GM18520 (cell line): ENCODE data around the gene DACT2.
"Not testable (repeated sequence)": the region's sequence is repeated elsewhere in the genome, so short reads cannot be mapped to it uniquely, and the experiment has no call there.

Experiments
- ATAC-seq: cut with Tn5 transposase; IDR thresholded peaks from one replicate; pipeline ENCODE4 v1.9.1; 2021; ENCODE audit not compliant: unreplicated experiment

The DACT2 gene

DNA sequence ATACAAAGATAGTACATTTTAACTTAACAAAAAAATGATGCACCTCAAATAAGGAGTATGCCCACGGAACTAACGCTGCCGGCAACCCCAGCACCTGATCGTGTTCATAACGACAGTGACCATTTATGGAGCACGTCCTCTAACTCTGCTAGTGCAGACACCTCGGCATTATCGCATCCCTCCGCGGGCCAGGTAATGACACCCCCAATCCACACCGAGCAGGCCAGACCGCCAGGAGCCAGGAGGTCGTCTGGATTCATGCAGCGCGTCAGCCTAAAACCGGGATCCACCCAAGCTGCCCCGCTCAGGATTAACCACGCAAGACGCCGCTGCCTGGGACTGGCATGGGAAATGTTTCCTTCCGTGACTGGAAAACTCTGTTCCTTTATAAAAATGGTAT lies 34.1 kb downstream of the DACT2 start:
- ATAC-seq = no peak

DNA sequence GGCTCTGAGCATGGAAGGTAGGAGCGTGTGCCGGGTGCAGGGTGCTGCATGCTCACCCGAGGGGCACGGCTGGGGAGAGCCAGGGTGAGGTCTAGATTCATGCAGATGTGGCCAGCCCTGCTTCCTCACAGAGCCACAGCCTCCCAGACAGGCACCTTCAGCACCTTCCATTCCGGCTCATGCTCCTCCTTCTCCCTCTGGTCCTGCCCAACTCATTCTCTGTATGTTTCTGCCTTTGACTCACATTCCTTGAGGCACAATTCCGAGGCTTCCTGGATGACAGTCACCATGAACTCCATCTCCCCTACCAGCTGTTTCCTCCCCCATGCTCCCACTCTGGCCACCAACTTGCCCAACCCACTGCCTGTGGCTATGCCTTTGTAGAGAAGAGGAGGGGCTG lies 35.4 kb downstream of the DACT2 start:
- ATAC-seq = no peak

DNA sequence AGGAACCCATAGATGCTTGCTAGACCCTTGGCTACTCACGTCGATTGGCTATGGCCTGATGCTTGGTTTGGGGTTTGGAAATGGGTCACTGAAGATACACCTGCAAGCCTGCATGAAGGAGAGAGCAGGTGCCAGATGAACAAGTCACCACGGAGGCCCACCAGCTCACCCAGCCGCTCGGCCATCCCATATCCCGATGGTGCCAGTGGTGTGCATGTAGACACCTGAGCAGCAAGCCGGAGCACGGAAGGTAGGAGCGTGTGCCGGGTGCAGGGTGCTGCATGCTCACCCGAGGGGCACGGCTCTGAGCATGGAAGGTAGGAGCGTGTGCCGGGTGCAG lies 35.9 kb downstream of the DACT2 start:
- ATAC-seq = no peak

DNA sequence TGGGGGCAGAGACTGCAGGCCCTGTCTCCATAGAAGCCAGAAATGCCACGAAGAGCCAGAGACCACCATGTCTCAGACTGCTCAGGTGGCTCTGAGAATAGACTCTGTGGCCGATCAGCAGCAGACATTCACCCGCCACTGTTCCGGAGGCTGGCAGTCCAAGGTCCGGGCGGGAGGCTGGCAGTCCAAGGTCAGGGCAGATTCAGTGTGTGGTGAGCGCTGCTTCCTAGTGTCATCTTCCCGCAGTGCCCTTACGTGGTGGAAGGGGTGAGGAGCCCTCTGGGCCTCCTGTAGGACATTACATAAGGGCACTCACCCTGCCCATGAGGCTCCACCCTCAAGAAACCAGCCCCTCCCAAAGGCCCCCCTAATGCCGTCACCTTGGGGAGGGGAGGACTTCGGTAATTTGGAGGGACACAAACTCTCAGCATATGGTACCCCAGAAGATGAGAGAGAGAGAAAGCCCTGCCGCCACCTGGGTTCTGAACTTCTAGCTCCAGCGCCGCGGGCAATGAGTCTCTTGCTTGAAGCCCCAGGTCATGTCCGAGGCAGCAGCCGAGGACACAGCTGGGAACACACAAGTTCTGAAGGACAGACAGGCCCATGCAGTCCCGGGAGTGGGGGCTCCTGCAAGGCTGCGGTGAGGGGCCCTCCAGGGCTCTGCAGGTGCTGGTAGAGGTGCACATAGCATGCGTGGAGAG lies 36.4 kb downstream of the DACT2 start:
- ATAC-seq = no peak

DNA sequence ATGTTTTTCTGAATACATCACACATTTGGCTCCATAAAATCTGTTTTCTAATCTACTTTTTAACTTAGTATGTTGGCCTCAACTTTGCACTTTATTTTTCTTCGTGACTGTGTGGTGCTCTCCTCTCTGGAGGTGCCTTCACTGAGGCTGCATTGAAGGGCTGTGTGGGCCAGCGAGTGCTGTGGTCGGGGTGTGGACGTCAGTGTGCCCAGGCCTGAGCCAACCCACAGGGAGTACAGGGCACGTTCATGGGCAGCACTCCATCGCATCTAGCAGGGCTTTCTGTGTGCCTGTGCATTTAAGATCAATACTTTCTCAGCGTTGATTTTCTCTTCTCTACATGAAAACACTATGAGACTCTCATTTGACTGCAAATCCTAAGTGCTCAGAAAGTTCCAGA lies 37.8 kb downstream of the DACT2 start:
- no peak for ATAC-seq

DNA sequence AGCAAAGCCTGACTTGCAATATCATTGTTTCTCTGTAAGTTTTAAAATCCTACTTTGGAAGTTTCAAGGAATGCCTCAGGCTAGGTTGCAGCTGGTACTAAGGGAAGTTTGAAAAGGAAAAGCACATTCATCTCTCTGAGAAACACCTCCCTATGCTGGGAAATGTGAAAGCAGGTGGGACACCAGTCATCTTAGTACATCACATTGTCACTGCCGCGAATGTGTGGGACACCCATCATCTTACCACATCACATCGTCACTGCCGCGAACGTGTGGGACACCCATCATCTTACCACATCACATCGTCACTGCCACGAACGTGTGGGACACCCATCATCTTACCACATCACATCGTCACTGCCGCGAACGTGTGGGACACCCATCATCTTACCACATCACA lies 38.3 kb downstream of the DACT2 start:
- not testable (repeated sequence) for ATAC-seq

DNA sequence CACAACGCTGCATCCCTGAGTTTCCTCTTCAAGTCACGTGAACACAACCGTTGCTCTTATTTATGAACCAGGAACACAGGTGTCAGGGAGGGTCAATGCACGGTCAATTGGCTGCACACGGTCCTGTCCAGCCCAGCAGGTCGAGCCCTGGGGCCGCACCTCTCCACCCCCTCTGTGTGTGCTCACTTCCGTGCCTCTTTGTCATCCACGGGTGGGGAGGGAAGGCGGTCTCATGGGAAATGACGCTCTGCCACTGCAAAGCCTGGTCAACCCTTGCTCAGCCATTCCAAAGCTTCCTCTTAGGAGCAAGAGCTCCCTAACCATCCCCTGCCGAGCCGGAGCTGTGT lies 38.7 kb downstream of the DACT2 start:
- ATAC-seq = no peak

DNA sequence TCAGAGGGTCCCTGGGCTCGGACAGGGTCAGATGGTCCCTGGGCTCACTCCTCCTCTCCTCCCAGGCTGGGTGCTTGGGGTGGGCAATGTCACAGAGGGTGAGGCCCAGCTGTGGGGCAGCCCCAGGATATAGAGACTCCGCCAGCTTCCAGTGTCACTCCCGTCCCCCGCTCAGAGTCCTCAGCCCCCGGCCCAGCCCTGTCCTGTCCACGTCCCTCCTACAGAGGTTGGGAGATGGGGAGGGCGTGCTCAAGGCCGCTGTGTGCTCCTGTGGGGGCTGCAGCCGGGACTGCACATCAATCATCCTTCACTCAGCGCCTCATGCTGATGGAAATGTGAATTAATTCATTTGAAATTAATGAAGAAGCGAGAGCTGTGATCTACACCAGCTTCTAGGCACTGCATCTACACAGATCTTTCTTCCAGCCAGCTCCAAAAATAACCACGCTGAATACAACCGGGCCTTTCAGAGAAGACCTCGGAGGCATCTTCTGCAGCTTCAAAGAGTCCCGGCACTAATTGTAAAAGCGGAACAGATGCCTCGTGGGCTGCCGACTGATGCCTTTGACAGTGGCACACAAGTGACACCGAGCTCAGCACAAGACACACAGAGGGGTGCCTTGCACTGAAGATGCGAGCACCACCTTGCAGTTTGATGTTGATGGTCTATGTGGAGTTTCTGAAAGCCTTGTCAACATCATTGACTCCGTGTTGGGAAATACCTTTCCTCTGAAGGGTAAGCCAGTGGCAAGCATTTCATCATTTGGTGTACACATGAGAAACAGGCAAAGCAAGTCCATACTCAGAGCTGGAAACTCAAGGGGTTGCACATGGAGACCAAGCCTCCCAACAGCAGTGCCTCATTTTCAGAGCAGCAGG lies 39.3 kb downstream of the DACT2 start:
- ATAC-seq = no peak

DNA sequence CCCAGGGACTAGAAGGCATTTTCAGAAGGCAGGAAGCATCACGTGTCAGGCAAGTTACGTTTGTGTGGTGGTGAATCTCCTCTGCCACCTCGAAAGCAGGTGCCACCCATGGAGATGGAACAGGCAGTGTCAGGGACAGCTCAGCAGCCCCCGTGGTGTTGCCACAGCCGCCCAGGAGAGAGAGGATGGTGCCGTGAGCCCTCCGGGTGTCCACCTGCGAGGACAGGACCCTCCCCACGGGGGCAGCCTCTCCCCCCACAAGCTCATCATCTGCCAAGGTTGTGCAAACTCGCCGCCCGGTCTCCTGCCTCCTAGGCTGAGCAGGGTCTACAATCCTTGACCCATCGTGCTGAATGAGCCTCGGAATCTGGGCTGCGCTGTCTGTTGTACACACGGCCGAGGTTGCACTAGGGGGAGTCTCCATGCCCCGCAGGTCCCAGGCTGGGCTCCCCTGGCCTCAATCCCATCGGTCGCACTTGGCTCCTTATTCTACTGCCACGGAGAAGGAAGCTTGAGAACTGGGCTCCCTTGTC lies 40.1 kb downstream of the DACT2 start:
- no peak for ATAC-seq

DNA sequence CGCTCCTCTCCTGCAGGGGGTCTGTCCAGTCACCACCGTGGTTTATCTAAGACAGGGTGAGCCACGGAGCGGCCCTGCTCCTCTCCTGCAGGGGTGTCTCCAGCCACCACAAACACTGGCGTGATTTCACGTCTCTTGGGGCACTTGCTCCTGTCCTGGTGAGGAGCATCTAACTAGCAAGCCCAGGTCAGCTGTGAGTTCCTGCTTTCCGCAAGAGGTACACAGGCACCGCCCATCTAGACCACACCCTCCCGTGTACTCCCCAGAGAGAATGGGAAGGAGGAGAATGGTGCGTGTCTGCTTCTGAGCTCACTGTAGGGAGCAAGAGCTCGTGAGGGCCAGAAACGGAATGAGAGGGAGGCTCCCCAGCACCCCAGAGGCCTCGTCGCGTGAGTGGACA lies 40.7 kb downstream of the DACT2 start:
- ATAC-seq = no peak

DNA sequence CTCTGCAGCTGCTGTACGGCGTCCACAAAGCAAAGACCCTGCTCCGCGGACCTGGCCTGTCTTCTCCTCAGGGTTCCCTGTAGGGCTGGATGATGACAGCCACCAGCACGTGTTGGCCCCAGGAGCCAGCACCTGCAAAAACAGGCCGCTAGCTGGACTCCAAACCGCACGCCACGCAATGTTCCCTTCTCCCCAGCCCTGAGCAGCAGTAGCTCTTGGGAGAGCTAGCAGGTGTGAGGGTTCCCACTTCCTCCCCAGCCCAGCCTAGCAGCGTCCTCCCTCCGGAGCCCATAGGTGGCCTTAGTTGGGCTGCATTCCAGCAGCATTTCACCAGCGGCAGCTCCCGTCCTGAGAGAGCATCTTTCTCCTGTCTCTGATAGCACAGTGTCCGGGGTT lies 42.3 kb downstream of the DACT2 start:
- no peak for ATAC-seq

DNA sequence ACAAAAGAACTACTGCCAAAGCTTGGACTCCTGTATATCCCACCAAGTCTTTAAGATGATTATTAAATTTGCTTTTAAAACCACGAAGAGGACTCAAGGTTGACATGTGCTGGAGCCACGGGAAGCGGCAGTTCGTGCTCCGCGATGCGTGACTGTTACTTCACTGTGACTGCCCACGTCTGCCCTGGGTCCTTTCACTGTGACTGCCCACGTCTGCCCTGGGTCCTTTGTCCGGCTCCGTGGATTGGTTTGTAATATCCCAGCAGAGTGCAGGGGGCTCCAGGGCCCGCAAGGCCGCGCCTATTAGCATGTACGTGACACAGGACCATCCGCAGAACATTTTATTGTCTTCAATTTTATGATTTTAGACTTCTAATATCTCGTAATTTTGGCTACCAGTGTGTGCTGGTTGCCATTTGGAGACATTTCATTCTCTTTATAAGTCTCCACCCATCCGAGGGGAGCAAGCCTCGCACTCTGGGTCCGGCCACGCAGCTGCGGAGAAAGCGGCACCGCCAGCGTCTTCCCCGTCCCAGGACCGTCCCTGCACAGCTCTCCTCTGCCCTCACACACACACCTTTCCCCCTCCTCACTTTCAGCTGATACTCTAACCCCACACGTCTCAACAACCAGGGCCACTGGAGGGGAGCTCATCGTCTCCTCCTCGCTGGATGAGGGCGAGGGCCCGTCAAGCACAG lies 42.9 kb downstream of the DACT2 start:
- ATAC-seq = no peak

DNA sequence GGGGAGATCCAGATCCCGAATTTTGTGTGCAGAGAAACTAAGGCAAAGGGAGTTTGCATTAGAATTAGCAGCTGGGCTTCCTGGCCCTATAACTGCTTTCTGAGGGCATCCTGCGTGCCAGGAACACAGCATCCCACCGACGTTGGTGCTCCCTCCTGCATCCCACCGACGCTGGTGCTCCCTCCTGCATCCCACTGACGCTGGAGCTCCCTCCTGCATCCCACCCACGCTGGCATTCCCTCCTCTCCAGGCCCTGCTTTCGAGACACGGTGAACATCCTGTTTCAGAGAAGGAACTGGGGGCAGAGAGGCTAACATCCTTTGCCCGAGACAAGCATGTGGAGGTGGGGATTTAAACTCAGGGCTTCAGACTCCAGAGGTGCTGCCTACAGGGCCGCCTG lies 44.4 kb downstream of the DACT2 start:
- ATAC-seq = no peak

DNA sequence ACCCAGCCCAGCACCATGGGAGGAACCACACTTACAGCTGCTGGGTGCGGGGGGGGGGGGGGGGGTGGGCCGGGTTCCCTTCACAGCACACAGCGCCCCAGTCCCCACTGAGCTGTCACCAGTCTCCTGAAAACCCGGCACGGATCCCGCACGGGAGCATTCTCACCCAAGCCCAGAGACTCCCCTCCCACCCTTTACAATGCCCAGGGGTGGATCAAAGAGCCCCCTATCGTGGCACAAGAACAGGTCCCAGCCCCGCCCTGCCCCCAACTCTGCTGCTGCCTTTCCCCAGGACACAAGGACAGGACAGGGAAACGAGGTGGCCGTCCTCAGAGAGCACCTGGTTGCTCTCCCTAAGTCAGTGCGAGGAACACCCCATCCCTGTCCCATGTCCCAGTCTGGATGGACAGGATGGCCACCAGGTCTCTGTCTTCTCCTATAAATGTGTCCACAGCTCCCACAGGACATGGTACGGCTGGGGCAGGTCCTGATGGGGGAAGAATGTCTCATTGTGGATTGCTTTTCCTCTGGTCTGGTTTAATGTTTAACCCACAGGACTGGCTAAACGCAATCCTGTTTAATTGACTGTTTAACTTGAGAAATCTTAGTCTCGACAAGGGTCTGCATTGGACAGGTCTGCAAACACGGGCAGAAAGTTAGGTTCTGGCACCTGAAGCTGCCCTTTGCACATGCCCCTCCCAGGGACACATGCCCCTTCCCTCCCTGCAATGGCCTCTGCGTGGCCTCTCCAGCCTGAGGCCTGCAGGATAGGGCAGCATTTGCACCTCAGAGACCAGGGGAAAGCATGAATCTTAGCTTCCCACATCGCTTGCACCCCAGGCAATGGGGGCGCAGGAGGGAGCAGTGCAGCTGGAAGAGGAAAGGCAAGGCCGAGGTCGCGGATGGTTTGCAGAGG lies 45.3 kb downstream of the DACT2 start:
- no peak for ATAC-seq

DNA sequence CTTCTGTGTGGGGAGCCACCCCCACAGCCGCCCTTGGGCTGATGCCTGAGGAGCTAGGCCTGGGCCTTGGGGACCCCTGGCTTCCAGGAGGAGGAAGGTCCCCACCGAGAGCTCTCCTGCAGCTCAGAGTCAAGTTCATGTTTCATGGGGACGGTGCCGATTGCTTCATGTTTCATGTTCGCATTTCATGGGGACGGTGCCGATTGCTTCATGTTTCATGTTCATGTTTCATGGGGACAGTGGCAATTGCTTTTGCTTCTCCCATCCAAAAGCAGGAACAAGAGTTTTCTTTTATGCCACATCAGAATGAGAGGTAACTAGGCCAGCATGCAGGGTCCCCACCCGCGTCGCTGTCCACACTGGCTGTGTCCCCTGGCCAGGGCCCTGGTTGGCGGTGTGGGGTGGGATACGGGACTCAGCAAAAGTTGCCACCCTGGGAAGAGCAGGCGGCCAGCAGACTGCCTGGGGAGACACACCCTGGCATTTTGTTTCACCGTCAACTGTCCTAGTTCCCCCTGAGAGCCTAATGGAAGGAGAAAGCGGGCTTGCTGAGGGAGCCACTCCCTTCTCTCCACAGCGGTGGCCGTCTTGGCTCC lies 46.0 kb downstream of the DACT2 start:
- no peak for ATAC-seq

DNA sequence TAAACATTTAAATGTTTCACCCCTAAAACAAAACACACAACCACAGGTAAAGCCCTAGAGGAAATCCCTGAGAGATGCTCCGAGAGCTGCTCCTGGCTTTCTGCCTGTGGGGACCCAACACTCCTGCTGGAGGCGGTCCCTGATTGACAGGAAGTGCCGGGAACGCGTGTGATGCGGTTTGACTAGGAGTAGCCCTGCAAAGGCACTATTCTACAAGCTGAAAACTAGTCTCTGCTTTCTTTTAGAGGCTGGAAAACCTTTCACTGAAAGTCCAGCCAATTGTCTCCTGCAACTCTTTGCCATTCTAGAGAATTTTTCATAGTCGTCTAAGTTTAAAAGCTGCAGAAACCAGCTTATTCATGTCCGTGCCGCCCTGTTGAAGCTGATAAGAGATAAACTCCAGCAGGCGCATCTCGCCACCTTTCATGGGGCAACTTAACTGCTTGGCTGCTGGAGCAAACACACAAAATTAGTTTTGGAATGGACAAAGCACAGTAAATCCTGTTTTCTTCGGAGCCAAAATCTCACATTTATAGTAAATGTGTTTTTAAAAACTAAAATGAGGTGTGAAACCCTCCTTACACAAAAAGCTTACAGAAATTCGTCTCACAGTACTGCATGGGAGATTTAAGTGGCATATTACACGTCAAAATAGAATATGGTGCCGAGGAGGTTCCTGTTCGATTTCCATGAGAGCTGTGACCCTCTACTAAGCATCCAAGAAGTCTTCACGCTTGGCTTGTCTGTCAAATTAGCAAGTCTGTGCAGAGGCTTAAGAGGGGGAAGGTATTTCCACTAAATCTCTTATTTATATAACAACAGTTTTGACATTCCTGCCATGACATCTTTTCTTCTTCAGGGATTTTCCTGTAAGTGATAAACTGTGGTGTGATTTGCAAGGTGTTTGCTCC lies 46.9 kb downstream of the DACT2 start:
- no peak for ATAC-seq

DNA sequence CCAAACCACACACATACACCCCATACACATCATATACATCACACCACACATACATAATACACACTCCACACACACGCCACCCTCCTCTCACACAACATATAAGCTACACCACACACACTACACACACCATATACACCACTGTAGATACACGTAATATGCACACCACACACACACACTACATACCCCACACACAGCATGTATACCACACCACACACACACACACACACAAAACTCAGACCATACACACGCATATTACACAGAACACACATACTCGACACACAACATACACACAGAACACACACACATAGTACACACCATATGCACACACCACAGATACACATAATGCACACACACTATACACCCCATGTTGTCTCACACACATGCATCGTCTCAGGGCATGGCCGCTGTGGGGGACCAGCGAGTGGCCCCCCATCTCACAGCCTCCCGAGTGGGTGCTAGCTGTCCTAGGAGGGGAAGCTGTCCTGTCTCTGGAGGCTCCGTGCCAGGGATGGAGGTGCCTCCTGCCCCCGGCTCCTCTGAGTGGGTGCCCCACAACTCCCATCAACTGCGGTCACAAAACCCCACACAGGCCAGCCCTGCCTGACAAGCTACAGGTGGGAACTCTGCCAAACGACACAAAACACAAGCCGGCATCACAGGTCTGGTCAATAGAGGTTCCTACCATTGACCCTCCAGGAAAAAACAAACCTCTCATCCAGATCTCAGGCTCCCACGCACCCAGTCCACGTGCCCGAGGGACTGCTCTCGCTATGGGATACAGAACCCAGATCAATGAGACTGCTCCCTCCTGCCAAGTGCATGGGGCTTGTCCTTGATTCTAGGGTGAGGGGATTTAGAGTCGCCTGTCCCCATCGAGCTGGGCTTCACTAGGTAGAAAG lies 49.1 kb downstream of the DACT2 start:
- ATAC-seq = no peak

DNA sequence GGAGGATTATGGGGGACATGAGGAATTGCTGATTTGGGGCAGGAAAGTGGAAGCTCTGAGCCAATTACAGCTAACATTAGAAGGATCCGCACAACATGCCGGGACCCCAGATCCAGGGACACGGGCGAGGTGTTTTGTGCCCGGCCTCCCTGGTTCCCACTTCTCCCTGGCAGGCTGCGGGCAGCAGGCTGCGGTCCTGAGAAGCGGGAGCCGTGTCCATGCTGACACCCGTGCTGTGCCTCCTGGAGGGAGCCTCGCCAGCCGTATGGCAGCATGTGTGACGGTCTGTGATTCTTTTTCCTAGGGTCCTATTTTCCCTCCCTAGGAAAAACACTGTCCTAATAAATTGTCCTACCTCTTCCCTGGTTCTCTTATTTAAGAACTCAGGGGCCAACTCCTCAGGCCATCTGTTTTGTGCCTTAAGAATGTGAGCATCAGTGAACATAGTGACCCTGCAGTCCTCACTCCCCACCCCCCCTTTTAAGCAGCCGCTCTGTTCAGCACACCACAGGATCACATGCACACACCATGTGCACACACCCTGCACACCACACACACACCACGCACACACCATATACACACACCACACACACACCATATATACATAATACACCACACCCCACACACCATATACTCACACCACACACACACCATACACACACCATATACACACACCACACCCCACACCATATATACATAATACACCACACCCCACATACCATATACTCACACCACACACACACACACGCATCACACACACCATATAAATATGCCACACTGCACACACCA lies 49.9 kb downstream of the DACT2 start:
- no peak for ATAC-seq
